HG03378 (cell line): ENCODE data around the gene TRIM24.

Experiments
- ATAC-seq: cut with Tn5 transposase; IDR thresholded peaks from one replicate; pipeline ENCODE4 v1.9.1; 2021; ENCODE audit warnings: mild to moderate bottlenecking, moderate library complexity; ENCODE audit not compliant: unreplicated experiment

TRIM24 gene

DNA sequence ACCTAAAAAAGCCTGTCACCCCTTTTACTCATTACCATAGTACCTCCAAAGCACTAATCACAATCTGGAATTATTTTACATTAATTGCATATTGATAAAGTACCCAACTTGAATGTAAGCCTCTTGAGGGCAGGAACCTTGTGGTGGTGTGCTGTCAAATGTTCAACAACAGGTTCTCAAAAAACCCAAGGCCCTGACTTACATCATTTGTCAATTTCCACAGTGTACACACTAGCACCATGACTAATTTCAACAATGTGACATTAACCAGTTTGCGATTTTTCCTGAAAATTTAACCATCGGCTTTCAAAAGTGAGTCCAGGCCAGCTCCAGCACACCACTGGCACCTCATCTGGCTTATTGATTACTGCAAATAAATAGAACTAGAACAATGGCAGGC, 153.6 kb downstream of the TRIM24 start:
- no peak for ATAC-seq

DNA sequence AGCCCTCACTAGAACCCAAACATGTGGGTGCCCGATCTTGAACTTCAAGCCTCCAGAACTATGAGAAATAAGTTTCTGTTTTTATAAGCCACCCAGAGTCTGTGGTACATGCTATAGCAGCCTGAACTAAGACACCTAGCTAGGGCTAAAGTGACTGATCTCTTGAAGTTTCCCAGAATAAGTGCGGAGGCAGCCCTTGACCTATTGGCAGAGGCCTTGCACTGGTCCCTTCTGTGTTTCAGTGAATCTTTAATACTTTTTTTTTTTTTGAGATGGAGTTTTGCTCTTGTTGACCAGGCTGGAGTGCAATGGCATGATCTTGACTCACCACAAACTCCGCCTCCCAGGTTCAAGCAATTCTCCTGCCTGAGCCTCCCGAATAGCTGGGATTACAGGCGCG, 156.0 kb downstream of the TRIM24 start:
- no peak for ATAC-seq

DNA sequence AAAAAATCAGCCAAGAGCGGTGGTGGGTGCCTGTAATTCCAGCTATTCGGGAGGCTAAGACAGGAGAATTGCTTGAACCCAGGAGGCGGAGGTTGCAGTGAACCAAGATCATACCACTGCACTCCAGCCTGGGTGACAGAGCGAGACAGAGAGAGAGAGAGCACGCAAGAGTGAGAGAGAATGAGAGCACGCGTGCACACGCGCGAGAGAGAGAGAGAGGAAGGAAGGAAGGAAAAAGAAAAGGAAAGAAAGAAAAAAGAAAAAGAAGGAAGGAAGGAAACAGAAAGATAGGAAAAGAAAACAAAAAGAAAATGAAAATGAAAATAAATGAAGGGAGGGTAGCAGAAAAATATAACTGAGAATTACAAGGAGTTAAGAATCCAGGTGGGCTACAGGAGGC, 158.4 kb downstream of the TRIM24 start:
- no peak for ATAC-seq

DNA sequence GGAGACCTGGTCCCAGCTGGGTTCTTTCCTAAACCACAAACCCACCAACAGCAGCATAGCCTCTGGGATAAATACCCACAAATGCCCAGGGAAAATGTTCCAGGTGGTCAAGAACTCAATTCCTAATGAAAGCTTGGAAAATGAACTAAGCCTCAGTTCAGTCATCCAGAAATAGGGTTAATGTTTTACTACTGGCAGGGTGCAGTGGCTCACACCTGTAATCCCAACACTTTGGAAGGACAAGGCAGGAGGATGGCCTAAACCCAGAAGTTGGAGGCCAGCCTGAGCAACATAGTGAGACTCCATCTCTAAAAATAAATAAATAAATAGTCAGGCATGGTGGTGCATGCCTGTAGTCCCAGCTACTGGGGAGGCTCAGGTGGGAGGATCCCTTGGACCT, 158.9 kb downstream of the TRIM24 start:
- ATAC-seq: no peak

- no peak for ATAC-seq
Observed at GRCh38 chr7:138622841-138623240, 162.8 kb downstream of the TRIM24 start.

- peak; percentile 47 for ATAC-seq
Observed at GRCh38 chr7:138625084-138625848, 165.2 kb downstream of the TRIM24 start.

DNA sequence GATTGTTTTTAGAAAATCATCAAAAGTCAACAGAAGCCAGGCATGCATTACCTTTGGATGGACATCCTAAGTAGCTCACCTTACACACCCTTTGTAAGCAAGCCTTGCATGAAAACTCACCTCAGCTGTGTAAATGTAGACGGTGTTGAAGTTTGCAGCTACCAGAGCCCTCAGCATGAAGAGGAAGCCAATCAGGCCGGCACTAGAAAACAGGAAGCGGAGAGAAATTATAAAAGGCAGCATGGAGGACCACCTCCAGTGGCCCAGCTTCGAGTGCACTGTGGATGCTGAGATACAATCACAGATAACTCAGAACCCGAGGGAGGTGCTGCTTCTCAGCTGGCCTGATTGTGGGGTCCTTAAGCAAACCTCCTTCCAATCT, 165.8 kb downstream of the TRIM24 start:
- ATAC-seq: no peak

DNA sequence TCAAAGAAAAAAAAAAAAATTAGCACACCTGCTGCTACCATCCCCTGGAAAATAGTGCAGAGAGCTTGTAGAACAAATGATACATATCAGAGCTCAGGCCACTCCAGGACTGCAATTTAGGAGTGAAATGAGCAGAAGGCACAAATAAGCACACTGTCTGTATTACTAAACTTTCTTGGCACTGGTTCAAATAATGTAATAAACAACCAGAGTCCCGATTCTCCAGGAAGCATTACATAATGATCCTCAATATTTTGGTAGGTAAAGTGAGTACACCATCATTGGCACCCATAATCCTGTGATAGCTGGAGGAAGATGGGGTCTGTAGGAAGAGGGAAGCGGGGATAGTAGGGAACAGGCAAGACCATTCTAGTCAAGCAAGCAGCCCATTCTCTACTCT, 166.8 kb downstream of the TRIM24 start:
- no peak for ATAC-seq

DNA sequence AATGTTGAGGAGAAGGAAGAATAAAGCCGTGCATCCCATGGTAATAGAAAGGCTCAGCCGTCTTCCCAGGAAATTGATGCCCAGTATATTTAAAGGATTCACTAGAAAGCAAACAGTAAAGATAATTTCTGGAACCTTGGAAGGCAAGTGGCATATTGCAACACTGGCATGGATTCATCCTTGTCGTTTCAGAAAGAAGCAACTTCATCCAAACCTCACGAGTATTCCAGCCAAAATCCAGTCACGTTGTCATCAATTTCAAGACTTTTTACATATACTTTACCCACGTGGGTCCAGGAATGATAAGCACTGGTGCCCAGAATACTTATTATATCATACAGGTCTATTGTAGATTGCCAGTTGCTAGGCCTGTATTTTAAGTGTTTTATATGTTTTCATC, 167.3 kb downstream of the TRIM24 start:
- no peak for ATAC-seq

- no peak for ATAC-seq
Observed at GRCh38 chr7:138630059-138630610, 170.1 kb downstream of the TRIM24 start.

DNA sequence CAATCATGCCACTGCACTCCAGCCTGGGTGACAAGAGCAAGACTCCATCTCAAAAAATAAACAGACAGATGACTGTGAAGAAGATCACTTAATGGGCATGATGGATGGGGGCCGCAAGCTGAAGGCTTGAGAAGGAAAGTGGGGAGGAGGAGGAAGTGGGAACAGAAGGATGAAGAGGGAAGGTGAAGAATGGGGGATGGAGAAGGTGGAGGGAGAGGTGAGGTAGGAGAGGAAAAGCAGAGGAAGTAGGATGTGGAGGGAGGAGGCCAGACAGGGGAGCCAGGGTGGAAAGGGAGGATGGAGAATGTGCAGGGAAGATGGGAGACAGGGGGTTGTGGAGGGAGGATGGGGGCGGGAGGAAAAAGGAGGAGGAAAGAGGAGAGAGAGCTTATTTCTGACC, 172.3 kb downstream of the TRIM24 start:
- no peak for ATAC-seq

- ATAC-seq: no peak
Observed at GRCh38 chr7:138632826-138633602, 173.0 kb downstream of the TRIM24 start.
